Glomerular visceral epithelial cell (primary cell): Measurements from ENCODE around the gene GDF2.

Experiments used
- DNase-seq: peaks from one replicate; pipeline ENCODE4 v3.0.0-alpha.2; 2016; ENCODE audit errors: extremely low spot score

The GDF2 gene

GRCh38 chr10:47332946-47333345 is 10.7 kb downstream of the GDF2 start:
- no peak for DNase-seq

GRCh38 chr10:47333532-47333931 is 11.3 kb downstream of the GDF2 start:
- DNase-seq = no peak

- no peak for DNase-seq
Observed at GRCh38 chr10:47334466-47335295, 12.4 kb downstream of the GDF2 start.

GRCh38 chr10:47335906-47336305 is 13.7 kb downstream of the GDF2 start:
- no peak for DNase-seq

GRCh38 chr10:47336387-47337134 is 14.3 kb downstream of the GDF2 start:
- DNase-seq = no peak

- no peak for DNase-seq
Observed at GRCh38 chr10:47337310-47337709, 15.1 kb downstream of the GDF2 start.

- DNase-seq = no peak
Observed at GRCh38 chr10:47339186-47339735, 17.0 kb downstream of the GDF2 start.

GRCh38 chr10:47339759-47340607 is 17.7 kb downstream of the GDF2 start:
- DNase-seq = no peak

GRCh38 chr10:47340608-47341170 is 18.4 kb downstream of the GDF2 start:
- peak; percentile 53 for DNase-seq

GRCh38 chr10:47344996-47345870 is 23.0 kb downstream of the GDF2 start:
- DNase-seq = no peak

- DNase-seq = no peak
Observed at GRCh38 chr10:47346581-47347302, 24.5 kb downstream of the GDF2 start.

GRCh38 chr10:47347303-47347675 is 25.0 kb downstream of the GDF2 start:
- DNase-seq = no peak

GRCh38 chr10:47348138-47348651 is 25.9 kb downstream of the GDF2 start, which contains the start of gene RBP3:
Gene RBP3, plus strand, starts transcription at chr10:47348363. Its CDS starts 122 bp downstream, at chr10:47348485.
- DNase-seq = no peak

GRCh38 chr10:47348661-47349470 is 26.6 kb downstream of the GDF2 start:
- no peak for DNase-seq

- DNase-seq = no peak
Observed at GRCh38 chr10:47349516-47349915, 27.3 kb downstream of the GDF2 start.

- DNase-seq = no peak
Observed at GRCh38 chr10:47349941-47350371, 27.7 kb downstream of the GDF2 start.

- DNase-seq = no peak
Observed at GRCh38 chr10:47350671-47351640, 28.7 kb downstream of the GDF2 start.
